Thymus (tissue), 11 donors: ENCODE measurements around the gene EMX2. TPM values are rescaled to one million over a fixed set of nuclear protein-coding genes. Genes with fewer than 3 reads are reported as not detected.

Experiments
- DNase-seq, 9 donors: peaks; one replicate each; pipeline ENCODE4 v3.0.0-alpha.2; 2013; ENCODE audit warnings: low spot score in 9 of 9, low read depth in 6 of 9, missing footprints in 1 of 9
- H3K27ac ChIP-seq, 2 donors: one replicate each; pipeline ENCODE4 v1.5.1; 2013; ENCODE audit warnings: control low read depth in 1 of 2, low read depth in 1 of 2, low read length in 1 of 2, mild to moderate bottlenecking in 1 of 2, moderate library complexity in 1 of 2
- H3K27me3 ChIP-seq, 2 donors: one replicate each; pipeline ENCODE4 v1.5.1; 2013; ENCODE audit warnings: low read length in 1 of 2; ENCODE audit not compliant: control insufficient read depth in 2 of 2, insufficient read depth in 1 of 2
- H3K36me3 ChIP-seq, 2 donors: one replicate each; pipeline ENCODE4 v1.5.1; 2013; ENCODE audit warnings: low read length in 1 of 2, mild to moderate bottlenecking in 1 of 2, moderate library complexity in 1 of 2; ENCODE audit not compliant: control insufficient read depth in 2 of 2, insufficient read depth in 2 of 2
- H3K4me1 ChIP-seq, 2 donors: one replicate each; pipeline ENCODE4 v1.5.1; 2013; ENCODE audit warnings: low read length in 2 of 2; ENCODE audit not compliant: control insufficient read depth in 2 of 2, insufficient read depth in 2 of 2
- H3K4me3 ChIP-seq, 2 donors: one replicate each; pipeline ENCODE4 v1.5.1; 2013; ENCODE audit warnings: low read length in 2 of 2, control low read depth in 1 of 2, mild to moderate bottlenecking in 1 of 2
- H3K9me3 ChIP-seq, 2 donors: one replicate each; pipeline ENCODE4 v1.5.1; 2013; ENCODE audit warnings: low read length in 1 of 2, mild to moderate bottlenecking in 1 of 2; ENCODE audit not compliant: control insufficient read depth in 2 of 2, insufficient read depth in 1 of 2
- WGBS: extraction: QIAGEN DNeasy Blood & Tissue Kit; methylation state at CpG from one replicate; pipeline ENCODE4 v1.1.7; 2013; 5-methylcytosine and 5-hydroxymethylcytosine counted together
- polyA plus RNA-seq: library from polyadenylated mRNA; stranded (reverse); fragments of 200-250 nt; gene quantifications from one replicate; pipeline ENCODE4 v1.2.3, GENCODE V29; 2013
- total RNA-seq: library from RNA; stranded (reverse); fragments of 120-200 nt; gene quantifications from one replicate; pipeline ENCODE4 v1.2.4, GENCODE V29; 2013
- donor health status: healthy.

EMX2 gene
- total and polyA plus RNA-seq, 2 donors, result 0.09 to 0.57 TPM

- 85% methylated on average over 9 of the region's 9 CpGs for WGBS
- no peaks in the 10 kb centered on the region for H3K4me1 ChIP-seq
- H3K4me3 ChIP-seq, result no peak overlapping the region
- H3K27me3 ChIP-seq, result peaks cover 0 to 13% of the 10 kb centered on the region in 2 donors
- H3K27ac ChIP-seq, result no peak overlapping the region
- DNase-seq, result no peak
- no peaks in the 10 kb centered on the region for H3K9me3 ChIP-seq
- no peaks in the 10 kb centered on the region for H3K36me3 ChIP-seq
Measured at GRCh38 chr10:117562896-117563737, 20.6 kb downstream of the EMX2 start.

- Histone ChIP-seq H3K27ac (no peak overlapping the region), H3K9me3 (no peaks in the 10 kb centered on the region), H3K36me3 (no peaks in the 10 kb centered on the region), H3K4me1 (no peaks in the 10 kb centered on the region), H3K4me3 (no peak overlapping the region), H3K27me3 (peaks cover 0 to 11% of the 10 kb centered on the region in 2 donors)
- DNase-seq, result no peak
- 84% methylated on average over 10 of the region's 10 CpGs for WGBS
Measured at GRCh38 chr10:117563780-117564179, 21.2 kb downstream of the EMX2 start.

- H3K27ac ChIP-seq, result no peak overlapping the region
- WGBS, result 66% methylated on average over 3 of the region's 3 CpGs
- H3K4me3 ChIP-seq, result no peak overlapping the region
- no peaks in the 10 kb centered on the region for H3K4me1 ChIP-seq
- no peaks in the 10 kb centered on the region for H3K36me3 ChIP-seq
- peaks cover 0 to 9% of the 10 kb centered on the region in 2 donors for H3K27me3 ChIP-seq
- no peaks in the 10 kb centered on the region for H3K9me3 ChIP-seq
- no peak for DNase-seq
Measured at GRCh38 chr10:117565068-117565467, 22.5 kb downstream of the EMX2 start.

- Histone ChIP-seq H3K9me3 (no peaks in the 10 kb centered on the region), H3K27ac (no peak overlapping the region), H3K36me3 (no peaks in the 10 kb centered on the region), H3K4me1 (no peaks in the 10 kb centered on the region), H3K27me3 (peaks cover 0 to 4% of the 10 kb centered on the region in 2 donors), H3K4me3 (no peak overlapping the region)
- no peak for DNase-seq
- 89% methylated on average over 7 of the region's 7 CpGs for WGBS
Measured at GRCh38 chr10:117568334-117568733, 25.8 kb downstream of the EMX2 start.

GRCh38 chr10:117569610-117570390, 27.3 kb downstream of the EMX2 start:
- no peak overlapping the region for H3K4me3 ChIP-seq
- no peak for DNase-seq
- H3K27me3 ChIP-seq, result peaks cover 0 to under 1% of the 10 kb centered on the region in 2 donors
- H3K4me1 ChIP-seq, result no peaks in the 10 kb centered on the region
- H3K36me3 ChIP-seq, result no peaks in the 10 kb centered on the region
- H3K9me3 ChIP-seq, result no peaks in the 10 kb centered on the region
- no peak overlapping the region for H3K27ac ChIP-seq
- WGBS, result 64% methylated on average over 9 of the region's 9 CpGs

GRCh38 chr10:117570880-117571279, 28.3 kb downstream of the EMX2 start:
- Histone ChIP-seq H3K27me3 (peaks cover 0 to 4% of the 10 kb centered on the region in 2 donors), H3K27ac (no peak overlapping the region), H3K4me1 (no peaks in the 10 kb centered on the region), H3K4me3 (no peak overlapping the region), H3K9me3 (no peaks in the 10 kb centered on the region), H3K36me3 (no peaks in the 10 kb centered on the region)
- WGBS, result 71% methylated on average over 5 of the region's 5 CpGs
- no peak for DNase-seq

- Histone ChIP-seq H3K27ac (no peak overlapping the region), H3K4me1 (no peaks in the 10 kb centered on the region), H3K27me3 (peaks cover 0 to 4% of the 10 kb centered on the region in 2 donors), H3K36me3 (no peaks in the 10 kb centered on the region), H3K4me3 (no peak overlapping the region), H3K9me3 (no peaks in the 10 kb centered on the region)
- DNase-seq, result no peak
- 48% methylated on average over 11 of the region's 11 CpGs for WGBS
Measured at GRCh38 chr10:117574498-117575146, 32.1 kb downstream of the EMX2 start.

- no peak for DNase-seq
- Histone ChIP-seq H3K27me3 (peaks cover 0 to 4% of the 10 kb centered on the region in 2 donors), H3K4me1 (no peaks in the 10 kb centered on the region), H3K4me3 (no peak overlapping the region), H3K9me3 (no peaks in the 10 kb centered on the region), H3K36me3 (no peaks in the 10 kb centered on the region), H3K27ac (no peak overlapping the region)
- 82% methylated on average over 3 of the region's 3 CpGs for WGBS
Measured at GRCh38 chr10:117578490-117578889, 35.9 kb downstream of the EMX2 start.
